GM19372 (cell line): ENCODE data around the gene BPIFB3.
"Not testable (repeated sequence)": the region's sequence is repeated elsewhere in the genome, so short reads cannot be mapped to it uniquely, and the experiment has no call there.

Experiments used
- ATAC-seq: cut with Tn5 transposase; IDR thresholded peaks from one replicate; pipeline ENCODE4 v1.9.1; 2021; ENCODE audit warnings: mild to moderate bottlenecking, low read depth, moderate library complexity; ENCODE audit not compliant: unreplicated experiment

BPIFB3 gene

DNA sequence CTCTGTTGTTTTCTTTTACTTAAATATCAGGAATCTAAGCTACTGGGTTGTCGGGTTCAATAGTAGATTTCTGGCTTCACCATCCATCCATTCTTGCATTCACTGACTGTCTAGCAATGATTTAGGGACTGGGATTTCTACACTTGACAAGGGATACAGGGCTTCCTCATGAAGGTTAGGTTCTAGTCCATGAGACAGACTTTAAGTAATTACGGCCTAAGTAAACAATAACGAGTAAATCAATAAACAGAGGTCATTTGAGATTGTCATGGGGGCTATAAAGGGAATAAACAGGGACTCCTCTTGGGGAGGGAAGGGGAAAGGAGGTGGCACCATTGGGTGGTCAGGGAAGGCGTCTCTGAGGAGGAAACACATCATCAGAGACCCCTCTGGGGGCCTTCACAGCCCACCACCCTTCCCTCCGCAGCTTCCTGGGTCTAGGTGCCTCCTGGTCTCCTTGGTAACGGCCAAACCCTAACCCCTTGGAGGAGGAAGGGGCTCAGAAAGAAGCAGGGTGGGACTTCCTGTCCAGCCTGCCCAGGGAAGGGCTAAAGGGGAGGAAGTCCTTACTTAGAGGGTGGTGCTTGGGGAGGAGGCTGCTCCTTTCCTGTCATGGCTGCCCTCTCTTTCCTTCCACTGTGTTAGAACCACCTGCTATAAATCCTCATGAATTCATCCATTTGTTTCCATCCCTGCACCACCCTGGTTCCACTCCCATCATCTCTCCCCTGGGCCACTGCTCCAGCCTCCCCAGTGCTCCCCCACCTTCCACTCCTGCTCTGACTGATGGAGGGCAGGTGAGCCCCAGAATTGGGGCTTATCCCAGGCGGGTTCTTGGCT, 59.1 kb downstream of the BPIFB3 start:
- ATAC-seq: no peak

DNA sequence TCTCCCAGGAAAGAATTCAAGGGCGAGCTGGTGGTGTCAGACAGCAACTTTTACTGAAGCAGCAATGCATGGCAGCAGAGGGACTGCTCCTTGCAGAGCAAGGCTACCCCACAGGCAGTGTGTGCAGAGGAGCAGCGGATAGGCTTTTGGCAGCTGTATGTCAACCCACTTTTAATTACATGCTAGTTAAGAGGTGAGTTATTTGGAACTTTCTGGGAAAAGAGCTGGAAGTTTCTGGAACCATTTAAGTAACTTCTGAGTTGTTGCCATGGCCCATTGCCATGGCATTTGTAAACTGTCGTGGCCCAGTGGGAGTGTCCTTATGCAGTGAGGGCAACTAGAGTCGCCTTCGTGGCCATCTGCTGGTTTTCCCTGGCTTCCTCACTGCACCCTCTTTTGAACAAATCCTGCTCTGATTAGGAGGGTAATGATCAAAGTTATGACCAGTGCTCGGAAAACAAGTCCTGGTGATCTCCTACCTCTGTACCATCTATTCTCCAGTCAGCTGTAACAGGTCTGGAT, 59.7 kb downstream of the BPIFB3 start:
- no peak for ATAC-seq

- ATAC-seq: not testable (repeated sequence)
Measured at GRCh38 chr20:33115501-33115900, 61.8 kb downstream of the BPIFB3 start.

GRCh38 chr20:33119725-33120720, 66.3 kb downstream of the BPIFB3 start:
- ATAC-seq: no peak

DNA sequence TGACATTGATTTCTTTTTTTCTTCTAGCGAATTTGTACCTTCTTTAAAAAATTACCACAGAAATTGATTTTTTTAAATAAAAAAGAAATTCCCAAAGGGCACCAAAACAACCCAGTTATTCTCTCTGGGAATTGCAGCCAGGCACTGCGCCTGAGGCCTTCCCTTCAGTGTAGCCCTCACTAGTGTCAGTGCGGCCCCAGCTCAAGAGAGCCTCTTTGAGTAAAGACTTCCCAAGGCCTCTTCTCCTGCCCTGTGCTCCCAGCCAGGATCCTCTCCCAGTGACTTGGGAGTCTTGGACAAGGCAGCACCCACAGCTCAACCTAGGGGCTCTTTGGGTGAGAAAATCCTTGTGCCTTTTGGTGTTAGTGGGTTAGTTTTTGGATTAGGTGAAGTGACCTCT, 67.2 kb downstream of the BPIFB3 start:
- no peak for ATAC-seq

GRCh38 chr20:33122297-33122696, 68.6 kb downstream of the BPIFB3 start:
- ATAC-seq: not testable (repeated sequence)
